T-helper 1 cell treated with Interleukin-12 subunit alpha and Interleukin-12 subunit beta and Interleukin-4 antibody, amounts not matched to agents 30 ng/mL and 1 ng/mL, for 36 hours (primary cell): ENCODE measurements around the gene VCPKMT. TPM values are rescaled to one million over a fixed set of nuclear protein-coding genes. Genes with fewer than 3 reads are reported as not detected.
"Not testable (repeated sequence)": the region's sequence is repeated elsewhere in the genome, so short reads cannot be mapped to it uniquely, and the experiment has no call there.

Experiments
- intact Hi-C: fragments of 100-400 bp; cut with micrococcal nuclease; formaldehyde crosslinking; loops from one replicate; pipeline ENCODE4 v1.15.1; 2024
- total RNA-seq: library from RNA; stranded (reverse); gene quantifications from 2 replicates; pipeline ENCODE4 v1.2.3, GENCODE V29; 2022

The VCPKMT gene
- total RNA-seq, 1 donor from 2014 or later = 12.1 TPM

- intact Hi-C loops = no loop called here
These were observed 22.9 kb downstream of the VCPKMT start for GRCh38 chr14:50093496-50093895.

DNA sequence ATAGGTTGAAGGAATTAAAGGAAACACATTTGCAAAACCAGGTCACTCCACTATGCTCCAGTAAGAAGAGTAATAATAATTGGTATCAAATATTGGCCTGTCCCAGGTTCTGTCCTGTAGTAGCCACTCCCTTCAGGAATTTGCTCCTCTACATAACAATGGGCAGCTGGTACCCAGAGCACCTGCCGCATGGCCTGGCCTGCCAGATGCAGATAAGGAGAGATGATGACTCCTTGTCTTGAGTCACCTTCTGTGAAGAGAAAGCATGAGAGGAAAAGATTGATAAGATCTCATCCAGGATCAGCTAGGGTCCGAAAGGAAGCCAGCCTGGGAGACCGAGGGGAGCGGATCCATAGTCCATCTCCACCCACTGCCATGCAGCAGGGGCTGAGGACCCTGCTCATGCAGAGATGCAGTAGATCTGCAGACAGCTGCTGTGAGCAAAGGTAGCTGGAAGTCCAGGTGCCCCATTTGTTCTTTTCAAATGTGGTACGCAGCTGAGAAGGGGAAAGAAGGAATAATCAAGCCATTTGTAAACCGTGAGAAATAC, 24.3 kb downstream of the VCPKMT start:
- intact Hi-C loops = no loop called here

- intact Hi-C loops = no loop called here
These were observed 25.0 kb downstream of the VCPKMT start for GRCh38 chr14:50091240-50091913.

GRCh38 chr14:50089208-50089607, 27.2 kb downstream of the VCPKMT start:
- intact Hi-C loops = no loop called here

- intact Hi-C loops = no loop called here
These were observed 27.6 kb downstream of the VCPKMT start for GRCh38 chr14:50088731-50089130.

- intact Hi-C loops = no loop called here
These were observed 28.3 kb downstream of the VCPKMT start for GRCh38 chr14:50088117-50088515.

- intact Hi-C loops = loop anchor here (1.0 kb wide), 2 partner anchors 9 to 219 kb away; no protein-coding TSS in a partner anchor
These were observed 28.8 kb downstream of the VCPKMT start for GRCh38 chr14:50087341-50088116.

DNA sequence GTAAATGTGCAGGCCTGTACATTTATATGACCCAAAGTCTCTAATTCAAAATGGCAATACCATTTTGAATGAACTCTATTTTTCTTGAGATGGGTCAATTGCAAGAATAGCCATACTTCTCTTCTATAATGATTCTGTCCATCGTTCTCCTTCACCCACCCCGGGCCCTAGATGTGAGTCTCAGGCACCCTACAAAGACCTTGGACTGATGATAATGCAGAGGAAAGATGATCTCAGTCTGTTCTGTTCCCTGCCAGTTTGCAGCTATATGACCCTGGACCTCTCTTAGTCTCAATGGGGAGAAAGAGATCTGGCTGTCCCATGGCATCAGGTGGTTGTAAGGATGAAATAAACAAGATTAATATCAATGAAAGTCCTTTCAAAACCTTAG, 30.1 kb downstream of the VCPKMT start:
- intact Hi-C loops = no loop called here

DNA sequence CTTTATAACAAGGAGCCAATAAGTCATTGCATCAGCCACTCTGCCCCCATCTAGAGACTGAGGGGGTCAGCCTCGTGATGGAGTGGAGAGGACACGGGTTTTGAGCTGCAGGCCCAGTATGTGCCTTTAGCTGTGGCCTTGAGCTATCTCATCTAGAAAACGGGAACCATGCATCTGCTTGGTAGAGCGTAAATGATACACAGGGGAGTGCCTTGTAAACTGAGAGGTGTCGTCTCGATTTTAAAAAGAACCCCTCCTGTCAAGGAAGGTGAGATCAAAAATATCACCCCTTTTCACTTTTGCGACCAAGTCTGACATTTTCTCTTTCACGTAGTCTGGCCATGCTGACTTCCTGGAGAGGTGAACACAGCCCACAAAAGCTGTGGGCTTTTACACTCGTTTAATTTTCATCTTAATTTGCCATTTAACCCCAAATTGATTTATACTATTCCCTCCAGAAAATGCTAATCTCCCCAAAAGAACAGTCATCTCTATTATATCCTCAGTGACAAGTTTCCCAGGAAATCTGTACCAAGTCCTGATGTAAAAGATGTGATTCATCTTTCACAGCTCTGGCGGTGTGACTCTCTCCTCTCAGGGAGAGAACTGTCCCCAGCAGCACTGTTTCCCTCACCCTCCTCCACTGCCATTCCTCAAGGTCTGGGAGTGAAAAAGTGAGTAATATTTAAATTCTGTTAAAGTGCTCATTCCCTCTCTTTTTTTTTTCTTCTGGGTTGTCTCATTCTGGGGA, 30.6 kb downstream of the VCPKMT start:
- intact Hi-C loops = no loop called here

DNA sequence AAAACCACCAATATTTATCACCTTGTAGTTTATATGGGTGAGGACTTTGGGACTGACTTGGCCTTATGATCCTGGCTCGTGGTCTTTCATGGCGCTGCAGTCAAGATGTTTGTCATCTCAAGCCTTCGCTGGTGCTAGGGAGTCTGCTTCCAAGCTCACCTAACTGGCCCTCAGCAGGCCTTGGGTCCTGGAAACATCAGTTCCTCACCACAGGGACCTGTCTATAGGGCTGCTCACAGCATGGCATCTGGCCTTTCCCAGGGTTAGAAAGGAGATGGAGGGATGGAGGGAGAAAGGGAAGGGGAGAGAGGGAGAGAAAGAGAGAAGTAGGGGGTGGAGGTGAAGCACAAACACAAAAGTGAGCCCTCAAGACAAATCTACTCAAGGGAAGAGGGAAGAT, 31.7 kb downstream of the VCPKMT start:
- intact Hi-C loops = loop anchor here (5.0 kb wide), 1 partner anchor 643 kb away; no protein-coding TSS in a partner anchor

- intact Hi-C loops = loop anchor here (1.0 to 5.0 kb wide), 14 partner anchors 13 to 644 kb away; no protein-coding TSS in a partner anchor
These were observed 32.7 kb downstream of the VCPKMT start for GRCh38 chr14:50083467-50084337.

GRCh38 chr14:50082784-50083466, 33.4 kb downstream of the VCPKMT start:
- intact Hi-C loops = loop anchor here (1.0 to 5.0 kb wide), 14 partner anchors 13 to 644 kb away; no protein-coding TSS in a partner anchor

DNA sequence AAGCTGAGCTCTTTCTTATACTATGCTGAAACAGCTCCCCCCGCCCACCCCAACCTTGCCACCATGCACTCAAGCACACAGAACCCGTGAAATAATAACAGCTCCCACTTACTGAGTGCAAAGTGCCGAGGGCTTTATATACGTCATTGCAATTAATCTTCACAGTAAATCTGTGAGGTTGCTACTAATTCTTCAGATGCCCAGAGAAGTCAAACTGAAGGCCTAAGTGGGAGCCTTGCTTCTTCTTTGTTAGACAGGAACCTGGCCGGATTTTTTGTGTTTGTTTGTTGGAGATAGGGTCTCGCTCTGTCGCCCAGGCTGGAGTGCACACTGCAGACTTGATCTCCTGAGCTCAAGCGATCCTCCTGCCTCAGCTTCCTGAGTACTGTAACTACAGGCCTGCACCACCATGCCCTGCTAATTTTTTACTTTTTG, 34.0 kb downstream of the VCPKMT start:
- intact Hi-C loops = loop anchor here (5.0 kb wide), 1 partner anchor 645 kb away; no protein-coding TSS in a partner anchor

- intact Hi-C loops = not testable (repeated sequence)
These were observed 37.3 kb downstream of the VCPKMT start for GRCh38 chr14:50079103-50079502.

DNA sequence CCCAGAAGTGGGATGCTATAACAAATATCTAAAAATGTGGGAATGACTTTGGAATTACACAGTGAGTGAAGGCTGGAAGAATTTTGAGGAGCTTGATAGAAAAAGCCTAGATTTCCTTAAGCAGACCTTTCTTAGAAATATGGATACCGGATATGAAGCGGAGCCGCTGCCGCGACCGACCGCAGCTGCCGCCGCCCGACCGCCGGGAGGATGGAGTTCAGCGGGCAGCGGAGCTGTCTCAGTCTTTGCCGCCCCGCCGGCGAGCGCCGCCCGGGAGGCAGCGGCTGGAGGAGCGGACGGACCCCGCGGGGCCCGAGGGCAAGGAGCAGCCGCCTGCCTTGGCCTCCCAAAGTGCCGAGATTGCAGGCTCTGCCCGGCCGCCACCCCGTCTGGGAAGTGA, 42.7 kb downstream of the VCPKMT start:
- intact Hi-C loops = not testable (repeated sequence)

DNA sequence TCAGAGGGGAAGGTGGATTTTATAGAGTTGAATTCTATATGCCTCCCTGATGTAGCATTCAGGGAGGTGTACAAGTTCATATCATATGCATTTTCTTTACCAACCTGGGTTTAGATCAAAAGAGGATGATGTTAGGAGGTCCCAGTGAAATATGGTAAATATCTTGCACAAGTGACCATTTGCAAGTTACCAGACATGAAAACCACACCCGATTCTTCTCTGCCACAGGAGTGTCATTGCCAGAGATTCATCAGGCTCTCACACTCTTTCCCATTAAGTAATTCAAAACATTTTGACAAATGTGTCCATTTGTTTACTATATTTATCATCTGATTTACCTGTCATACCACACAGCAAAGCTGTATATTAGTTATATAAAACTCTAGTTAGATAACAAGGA, 44.0 kb downstream of the VCPKMT start:
- intact Hi-C loops = no loop called here

DNA sequence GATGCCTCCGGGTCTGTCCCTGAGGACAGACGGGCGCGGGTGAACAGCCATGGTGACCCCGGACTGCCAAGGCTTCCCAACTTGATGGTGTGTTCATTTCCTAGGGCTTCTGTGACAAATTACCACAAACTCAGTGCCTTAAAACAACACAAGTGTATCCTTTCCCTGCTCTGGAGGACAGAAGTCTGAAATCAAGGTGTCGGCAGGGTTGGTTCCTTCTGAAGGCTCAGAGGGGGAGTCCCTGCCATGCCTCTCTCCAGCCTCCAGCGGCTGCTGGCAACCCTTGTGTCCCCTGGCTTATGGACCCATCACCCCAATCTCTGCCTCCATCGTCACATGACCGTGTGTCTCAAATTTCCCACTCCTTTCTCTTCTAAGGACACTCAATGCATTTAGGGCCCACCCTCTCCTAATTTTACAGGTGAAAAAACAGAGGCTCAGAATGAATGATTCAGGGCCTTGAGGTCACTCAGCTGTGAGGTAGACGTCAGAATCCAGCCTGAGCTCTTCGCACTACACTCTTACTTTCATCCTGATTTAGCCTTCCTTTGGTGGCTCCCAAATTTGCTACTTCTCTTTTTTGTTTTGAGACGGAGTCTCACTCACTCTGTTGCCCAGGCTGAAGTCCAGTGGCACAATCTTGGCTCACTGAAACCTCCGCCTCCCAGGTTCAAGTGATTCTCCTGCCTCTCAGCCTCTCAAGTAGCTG, 45.4 kb downstream of the VCPKMT start:
- intact Hi-C loops = no loop called here

GRCh38 chr14:50070230-50070629, 46.1 kb downstream of the VCPKMT start:
- intact Hi-C loops = no loop called here

- intact Hi-C loops = no loop called here
These were observed 47.0 kb downstream of the VCPKMT start for GRCh38 chr14:50069325-50069724.
